ENCODE results near the gene NCAPH2. TPM values are rescaled to one million over a fixed set of nuclear protein-coding genes. Genes with fewer than 3 reads are reported as not detected.

The NCAPH2 gene
- total and polyA plus RNA-seq, 9 of the 15 experiments (the other 6 are each of a cell fraction or from before 2014, with no cell fraction given) = 3.6 to 88.6 (median 32.4) TPM

DNA sequence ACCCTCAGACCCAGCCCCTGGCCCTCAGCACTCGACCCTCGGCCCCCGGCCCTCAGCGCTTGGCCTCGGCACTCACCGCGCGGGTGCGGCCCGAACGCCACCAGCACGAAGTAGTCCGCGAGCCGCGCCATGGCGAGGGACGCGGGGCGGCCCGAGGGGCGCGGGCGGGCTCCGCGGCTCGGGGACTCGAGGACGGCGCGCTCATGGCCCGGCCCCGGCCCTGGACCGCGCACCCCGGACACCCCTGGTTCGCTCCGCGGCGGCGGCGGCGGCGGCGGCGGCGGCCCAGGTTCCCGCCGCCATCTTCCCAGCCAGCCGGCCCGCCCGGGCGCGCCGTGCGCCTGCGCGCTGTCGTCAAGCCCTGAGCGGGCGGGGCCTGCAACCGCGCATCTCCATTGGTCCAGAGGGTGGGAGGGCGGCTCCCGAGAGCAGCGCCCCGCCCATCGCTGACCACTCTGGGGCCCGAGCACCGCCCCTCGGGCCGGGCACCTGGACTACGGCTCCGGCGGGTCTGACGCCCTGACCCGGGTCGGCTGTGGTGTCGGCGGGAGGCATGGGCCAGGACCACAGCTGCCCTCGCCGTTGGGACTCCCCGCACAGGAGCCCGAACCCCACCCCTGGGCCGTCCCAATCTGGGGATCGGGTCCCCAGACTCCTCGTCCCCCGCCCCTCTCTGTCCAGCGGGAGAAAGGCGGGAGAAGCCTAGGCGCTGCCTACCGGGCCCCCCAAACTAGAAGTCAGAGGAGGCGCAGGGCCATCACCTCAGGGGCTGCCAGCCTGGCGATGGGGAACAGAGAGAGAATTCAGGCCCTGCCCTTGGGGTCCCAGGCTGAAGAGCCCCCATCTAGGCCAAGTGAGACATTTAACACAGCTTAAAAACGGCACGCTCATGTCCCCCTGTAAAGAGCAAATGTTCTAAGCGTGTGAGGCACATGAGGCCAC, 33.0 kb upstream of the NCAPH2 start, which contains the start of gene SBF1 (continued):
- no peak for TF ChIP-seq ZNF696 (CRISPR knock-in tag; conservative IDR thresholded peaks at IDR 0.05)
- TF ChIP-seq ZFP30 (CRISPR knock-in tag; IDR thresholded peaks at IDR 0.05; ENCODE audit: borderline replicate concordance) = no peak
- TF ChIP-seq ZBTB7A (IDR thresholded peaks at IDR 0.05; ENCODE audit: borderline replicate concordance, control insufficient read depth, low read depth, low read length) = peak; percentile 40; the same call in 1 of the 2 replicates
- TF ChIP-seq ZNF23 (CRISPR knock-in tag; IDR thresholded peaks at IDR 0.05) = no peak
- TF ChIP-seq, protein P1, sequence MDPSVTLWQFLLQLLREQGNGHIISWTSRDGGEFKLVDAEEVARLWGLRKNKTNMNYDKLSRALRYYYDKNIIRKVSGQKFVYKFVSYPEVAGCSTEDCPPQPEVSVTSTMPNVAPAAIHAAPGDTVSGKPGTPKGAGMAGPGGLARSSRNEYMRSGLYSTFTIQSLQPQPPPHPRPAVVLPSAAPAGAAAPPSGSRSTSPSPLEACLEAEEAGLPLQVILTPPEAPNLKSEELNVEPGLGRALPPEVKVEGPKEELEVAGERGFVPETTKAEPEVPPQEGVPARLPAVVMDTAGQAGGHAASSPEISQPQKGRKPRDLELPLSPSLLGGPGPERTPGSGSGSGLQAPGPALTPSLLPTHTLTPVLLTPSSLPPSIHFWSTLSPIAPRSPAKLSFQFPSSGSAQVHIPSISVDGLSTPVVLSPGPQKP (CRISPR knock-in tag; IDR thresholded peaks at IDR 0.05) = no peak
- no peak for TF ChIP-seq BRD9 (IDR thresholded peaks at IDR 0.05; ENCODE audit: low read depth, partially characterized antibody)
- no peak for TF ChIP-seq MYC (IDR thresholded peaks at IDR 0.05; ENCODE audit: low read depth, low read length)
- no peak for TF ChIP-seq MYC (CRISPR knock-in tag; IDR thresholded peaks at IDR 0.05; ENCODE audit: borderline replicate concordance, low read depth)
- TF ChIP-seq CXXC5 (CRISPR knock-in tag; IDR thresholded peaks at IDR 0.05) = 0 out of 2 replicates have a peak, but pooled peaks have one; percentile 36
- 0 out of 2 replicates have a peak, but pooled peaks have one; percentile 23 for TF ChIP-seq ATF7 (IDR thresholded peaks at IDR 0.05)
- TF ChIP-seq, protein P2, sequence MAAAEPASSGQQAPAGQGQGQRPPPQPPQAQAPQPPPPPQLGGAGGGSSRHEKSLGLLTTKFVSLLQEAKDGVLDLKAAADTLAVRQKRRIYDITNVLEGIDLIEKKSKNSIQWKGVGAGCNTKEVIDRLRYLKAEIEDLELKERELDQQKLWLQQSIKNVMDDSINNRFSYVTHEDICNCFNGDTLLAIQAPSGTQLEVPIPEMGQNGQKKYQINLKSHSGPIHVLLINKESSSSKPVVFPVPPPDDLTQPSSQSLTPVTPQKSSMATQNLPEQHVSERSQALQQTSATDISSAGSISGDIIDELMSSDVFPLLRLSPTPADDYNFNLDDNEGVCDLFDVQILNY (CRISPR knock-in tag; IDR thresholded peaks at IDR 0.05) = no peak
- TF ChIP-seq CTBP1 (IDR thresholded peaks at IDR 0.05; ENCODE audit: borderline replicate concordance) = peak; percentile 29; the same call in 1 of the 2 replicates
- TF ChIP-seq, protein P3, sequence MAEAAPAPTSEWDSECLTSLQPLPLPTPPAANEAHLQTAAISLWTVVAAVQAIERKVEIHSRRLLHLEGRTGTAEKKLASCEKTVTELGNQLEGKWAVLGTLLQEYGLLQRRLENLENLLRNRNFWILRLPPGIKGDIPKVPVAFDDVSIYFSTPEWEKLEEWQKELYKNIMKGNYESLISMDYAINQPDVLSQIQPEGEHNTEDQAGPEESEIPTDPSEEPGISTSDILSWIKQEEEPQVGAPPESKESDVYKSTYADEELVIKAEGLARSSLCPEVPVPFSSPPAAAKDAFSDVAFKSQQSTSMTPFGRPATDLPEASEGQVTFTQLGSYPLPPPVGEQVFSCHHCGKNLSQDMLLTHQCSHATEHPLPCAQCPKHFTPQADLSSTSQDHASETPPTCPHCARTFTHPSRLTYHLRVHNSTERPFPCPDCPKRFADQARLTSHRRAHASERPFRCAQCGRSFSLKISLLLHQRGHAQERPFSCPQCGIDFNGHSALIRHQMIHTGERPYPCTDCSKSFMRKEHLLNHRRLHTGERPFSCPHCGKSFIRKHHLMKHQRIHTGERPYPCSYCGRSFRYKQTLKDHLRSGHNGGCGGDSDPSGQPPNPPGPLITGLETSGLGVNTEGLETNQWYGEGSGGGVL (CRISPR knock-in tag; IDR thresholded peaks at IDR 0.05) = no peak
- TF ChIP-seq SUPT5H (IDR thresholded peaks at IDR 0.05) = peak; percentile 51; the same call in 1 of the 2 replicates
- no peak for TF ChIP-seq WHSC1 (IDR thresholded peaks at IDR 0.05; ENCODE audit: low read length)
- no peak for TF ChIP-seq CBX3 (IDR thresholded peaks at IDR 0.05; ENCODE audit: borderline replicate concordance in 1 of 2, low read length in 2 of 2)
- TF ChIP-seq HMG20B (CRISPR knock-in tag; IDR thresholded peaks at IDR 0.05) = no peak
